HG03354 (cell line): ENCODE results near the gene PLEKHN1.

Experiments used
- ATAC-seq: cut with Tn5 transposase; IDR thresholded peaks from one replicate; pipeline ENCODE4 v1.9.1; 2021; ENCODE audit warnings: mild to moderate bottlenecking; ENCODE audit not compliant: unreplicated experiment, poor library complexity, severe bottlenecking

The PLEKHN1 gene

GRCh38 chr1:929712-930632, 36.3 kb upstream of the PLEKHN1 start:
- ATAC-seq, result no peak

GRCh38 chr1:930633-931138, 35.6 kb upstream of the PLEKHN1 start:
- no peak for ATAC-seq

DNA sequence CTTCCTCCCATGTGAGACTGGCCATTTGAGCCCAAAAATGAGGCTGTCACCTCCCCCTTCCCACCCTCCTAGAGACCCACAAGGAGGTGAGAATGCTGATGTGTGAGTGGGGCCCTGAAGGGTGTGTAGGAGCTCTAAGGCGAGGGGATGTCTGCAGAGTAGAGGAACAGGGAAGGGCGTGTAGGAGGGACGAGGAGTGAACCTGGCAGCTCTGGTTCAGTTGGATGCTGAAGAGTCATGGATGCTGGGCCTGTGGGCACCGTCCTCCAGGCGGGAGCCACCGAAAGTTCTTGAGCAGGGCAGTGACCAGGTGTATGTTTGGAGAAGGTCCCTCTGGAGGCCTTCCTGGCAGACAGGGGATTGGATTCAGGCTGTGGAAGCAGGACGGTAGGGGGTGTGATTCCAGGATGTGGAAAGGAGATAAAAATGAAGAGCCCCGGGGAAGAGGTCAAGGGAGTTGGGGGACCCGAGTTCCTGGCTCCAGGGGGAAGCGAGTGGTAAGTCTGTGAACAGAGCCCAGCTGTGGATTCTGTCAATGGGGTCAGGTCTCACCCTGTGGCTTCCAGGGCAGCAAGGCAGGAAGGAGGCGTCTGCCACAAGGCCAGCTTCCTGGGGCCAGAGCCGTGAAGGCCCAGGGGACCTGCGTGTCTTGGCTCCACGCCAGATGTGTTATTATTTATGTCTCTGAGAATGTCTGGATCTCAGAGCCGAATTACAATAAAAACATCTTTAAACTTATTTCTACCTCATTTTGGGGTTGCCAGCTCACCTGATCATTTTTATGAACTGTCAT, 34.7 kb upstream of the PLEKHN1 start:
- ATAC-seq, result no peak

DNA sequence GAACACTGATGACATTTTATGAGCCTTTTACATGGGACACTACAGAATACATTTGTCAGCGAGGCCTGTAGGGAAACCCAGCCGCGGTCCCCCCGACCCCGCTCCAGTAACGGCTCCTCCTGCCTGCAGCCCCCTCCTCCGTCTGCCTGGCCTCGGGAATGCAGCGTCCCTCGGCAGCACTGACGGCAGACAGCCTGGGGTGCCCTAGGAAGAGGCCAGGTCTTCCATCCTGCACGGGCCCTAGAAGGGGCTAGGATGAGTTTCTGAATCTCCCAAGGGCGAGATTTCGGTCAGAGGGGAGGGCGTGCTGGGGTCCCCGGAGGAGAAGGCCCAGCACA, 34.1 kb upstream of the PLEKHN1 start:
- ATAC-seq, result no peak

- no peak for ATAC-seq
These were observed 33.3 kb upstream of the PLEKHN1 start for GRCh38 chr1:932776-933602.

DNA sequence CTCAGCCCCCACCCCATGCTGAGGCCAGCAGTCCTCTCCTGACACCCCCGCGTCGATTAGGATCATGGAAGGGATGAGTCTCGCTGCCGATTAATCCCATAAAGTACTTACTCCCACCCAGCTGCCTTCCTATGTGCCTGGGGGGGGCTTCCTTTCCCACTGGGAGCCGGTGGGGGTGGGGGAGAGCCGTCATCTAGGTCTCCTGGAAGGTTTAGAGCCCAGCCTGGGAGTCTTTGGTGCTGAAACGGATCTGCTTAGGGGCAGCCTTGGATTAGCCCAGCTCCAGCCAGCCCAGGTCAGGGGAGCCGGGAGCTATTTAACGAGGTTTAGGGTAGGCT, 32.7 kb upstream of the PLEKHN1 start:
- ATAC-seq, result no peak

GRCh38 chr1:934991-935750, 31.1 kb upstream of the PLEKHN1 start:
- no peak for ATAC-seq

DNA sequence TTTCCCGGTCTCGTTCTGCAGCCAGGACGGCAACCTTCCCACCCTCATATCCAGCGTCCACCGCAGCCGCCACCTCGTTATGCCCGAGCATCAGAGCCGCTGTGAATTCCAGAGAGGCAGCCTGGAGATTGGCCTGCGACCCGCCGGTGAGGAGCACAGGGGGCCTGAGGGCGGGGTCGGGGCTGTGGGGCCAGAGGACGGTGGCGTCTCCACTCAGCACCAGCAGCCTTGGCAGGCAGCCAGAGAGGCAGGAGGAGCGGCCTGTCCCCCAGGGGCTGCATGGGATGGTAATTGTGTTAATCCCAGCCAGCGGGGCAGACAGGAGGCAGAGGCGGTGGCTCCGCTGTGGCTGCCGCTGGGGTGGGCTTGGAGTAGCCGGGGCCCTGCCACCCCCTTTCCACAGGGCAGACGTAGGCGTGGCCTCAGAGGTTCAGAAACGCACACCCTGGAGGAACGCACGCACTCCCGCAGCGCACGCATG, 30.5 kb upstream of the PLEKHN1 start:
- no peak for ATAC-seq

- no peak for ATAC-seq
These were observed 29.7 kb upstream of the PLEKHN1 start for GRCh38 chr1:936348-937264.

- ATAC-seq, result no peak
These were observed 28.8 kb upstream of the PLEKHN1 start for GRCh38 chr1:937521-937920.

DNA sequence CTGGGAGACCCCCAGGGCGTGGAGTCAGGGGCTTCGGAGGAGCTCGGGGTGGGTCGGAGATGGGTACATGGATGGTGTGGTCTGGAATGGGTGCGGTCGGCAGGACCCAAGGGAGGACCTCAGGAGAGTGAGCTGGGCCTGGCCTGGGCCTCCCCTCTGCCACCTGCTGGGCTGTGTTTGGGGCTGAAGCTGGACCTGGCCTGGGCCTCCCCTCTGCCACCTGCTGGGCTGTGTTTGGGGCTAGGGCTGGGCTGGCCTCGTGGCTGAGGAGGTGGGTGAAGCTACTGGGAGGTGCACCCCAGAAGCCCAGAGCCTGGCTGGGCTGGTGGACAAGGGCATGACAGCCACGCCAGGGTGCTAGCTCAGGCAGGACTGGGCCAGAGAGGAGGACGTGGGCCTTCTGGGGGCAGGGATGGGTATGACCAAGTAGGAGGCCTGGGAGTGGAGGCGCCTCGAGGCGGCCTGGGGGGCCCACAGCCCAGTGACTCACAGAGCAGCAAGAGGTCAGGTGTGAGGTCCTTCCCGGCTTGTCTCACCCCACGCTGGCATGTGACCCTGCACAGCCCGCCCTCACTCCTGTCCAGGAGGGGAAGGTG, 28.1 kb upstream of the PLEKHN1 start:
- ATAC-seq, result no peak

GRCh38 chr1:938711-939489, 27.4 kb upstream of the PLEKHN1 start:
- ATAC-seq, result no peak

DNA sequence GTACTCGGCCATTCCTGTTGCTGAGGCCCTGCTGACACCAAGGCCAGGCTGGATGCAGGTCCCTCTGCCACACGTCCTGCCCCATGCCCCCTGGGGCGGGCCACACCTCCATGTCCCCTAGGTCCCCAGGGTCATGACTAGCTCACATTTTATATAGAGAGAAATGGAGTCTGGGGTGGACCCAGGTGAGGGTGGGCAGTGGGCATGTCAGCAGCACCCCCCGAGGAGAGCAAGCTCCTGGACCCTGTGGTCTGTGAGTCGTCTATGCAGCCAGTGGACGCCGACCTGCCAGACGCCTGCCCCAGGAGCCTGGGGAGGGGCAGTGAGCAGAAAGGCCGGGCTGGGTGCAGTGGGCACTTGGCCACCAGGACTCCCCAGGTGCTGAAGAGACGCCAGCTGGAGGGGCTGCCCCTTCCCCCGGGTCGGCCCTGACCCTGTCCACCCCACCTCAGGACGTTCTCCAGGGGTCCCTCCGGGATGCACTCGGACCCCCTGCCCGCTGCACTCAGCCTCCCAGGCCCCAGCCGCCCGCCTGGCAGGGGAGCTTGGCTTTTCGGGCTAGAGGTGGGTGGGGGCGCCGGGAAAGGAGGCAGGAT, 26.7 kb upstream of the PLEKHN1 start:
- ATAC-seq, result no peak

GRCh38 chr1:940107-941014, 25.9 kb upstream of the PLEKHN1 start:
- ATAC-seq, result peak; percentile 30

GRCh38 chr1:941015-941587, 25.2 kb upstream of the PLEKHN1 start:
- ATAC-seq, result no peak
